Sigmoid colon (tissue), 4 donors: ENCODE measurements around the gene TSTD2.

Experiments
- POLR2A ChIP-seq, 2 donors: fragments of 450-650 bp; IDR thresholded peaks; one replicate each; pipeline ENCODE4 v1.6.1; 2016; ENCODE audit warnings: antibody characterized with exemption in 2 of 2, mild to moderate bottlenecking in 2 of 2, moderate library complexity in 2 of 2
- POLR2AphosphoS5 ChIP-seq, 4 donors: sonication (generic); formaldehyde crosslinking; IDR thresholded peaks; one replicate each; pipeline ENCODE4 v1.6.1; 2017; ENCODE audit warnings: antibody characterized with exemption in 4 of 4

DNA sequence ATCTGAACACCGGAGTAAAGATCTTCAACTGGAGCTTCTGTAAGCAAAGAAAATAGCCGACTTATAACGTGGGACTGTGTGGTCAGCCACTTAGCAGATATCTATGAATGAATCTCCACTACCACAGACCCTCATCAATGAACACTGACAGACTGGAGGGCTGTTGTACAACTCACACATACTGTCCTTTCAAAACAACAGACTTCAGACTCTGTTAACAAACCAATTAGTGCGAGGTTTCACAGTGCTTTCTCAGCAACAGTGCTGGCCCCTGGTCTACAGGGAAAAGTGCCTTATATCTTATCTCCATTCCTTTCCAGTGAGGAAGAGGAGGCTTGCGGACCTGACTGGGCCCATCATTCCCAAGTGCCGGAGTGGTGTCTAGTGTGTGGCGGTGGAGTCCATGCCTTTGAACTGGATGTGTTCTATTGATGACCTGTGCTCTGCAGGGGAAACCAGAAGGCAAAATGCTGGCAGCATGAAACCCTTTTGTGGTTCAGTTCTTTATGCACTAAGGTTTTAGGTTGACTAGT is 33.8 kb downstream of the TSTD2 start:
- TF ChIP-seq POLR2A (IDR thresholded peaks at IDR 0.05) = no peak
- TF ChIP-seq POLR2AphosphoS5 (IDR thresholded peaks at IDR 0.05) = no peak
